Activated CD8-positive, alpha-beta memory T cell treated with anti-CD3 and anti-CD28 coated beads, Interleukin-2, amount 50 U/mL, for 48 hours (primary cell): ENCODE measurements around the gene ZFR2.

Experiments used
- DNase-seq: peaks from one replicate; pipeline ENCODE4 v3.0.0-alpha.2; 2020

Gene ZFR2

GRCh38 chr19:3873151-3873550 lies 4.3 kb upstream of the ZFR2 start:
- no peak for DNase-seq

GRCh38 chr19:3867971-3868769 lies 668 bp downstream of the ZFR2 start:
- no peak for DNase-seq

GRCh38 chr19:3866910-3867638 lies 1.8 kb downstream of the ZFR2 start:
- DNase-seq = no peak

- no peak for DNase-seq
Observed at GRCh38 chr19:3863648-3864047, 5.2 kb downstream of the ZFR2 start.

- no peak for DNase-seq
Observed at GRCh38 chr19:3862826-3863500, 5.9 kb downstream of the ZFR2 start.

- DNase-seq = no peak
Observed at GRCh38 chr19:3860499-3860898, 8.3 kb downstream of the ZFR2 start.

GRCh38 chr19:3857449-3858003 lies 11.3 kb downstream of the ZFR2 start:
- no peak for DNase-seq

- no peak for DNase-seq
Observed at GRCh38 chr19:3855320-3855719, 13.5 kb downstream of the ZFR2 start.

GRCh38 chr19:3852614-3853254 lies 16.1 kb downstream of the ZFR2 start:
- no peak for DNase-seq

- DNase-seq = no peak
Observed at GRCh38 chr19:3852177-3852511, 16.7 kb downstream of the ZFR2 start.

GRCh38 chr19:3851254-3852176 lies 17.3 kb downstream of the ZFR2 start:
- no peak for DNase-seq

GRCh38 chr19:3850320-3850972 lies 18.4 kb downstream of the ZFR2 start:
- no peak for DNase-seq

GRCh38 chr19:3849787-3850186 lies 19.1 kb downstream of the ZFR2 start:
- DNase-seq = no peak

- DNase-seq = peak; percentile 68
Observed at GRCh38 chr19:3849092-3849491, 19.7 kb downstream of the ZFR2 start.

- DNase-seq = no peak
Observed at GRCh38 chr19:3844596-3844995, 24.2 kb downstream of the ZFR2 start.

- no peak for DNase-seq
Observed at GRCh38 chr19:3842948-3843347, 25.9 kb downstream of the ZFR2 start.

- no peak for DNase-seq
Observed at GRCh38 chr19:3840804-3841203, 28.0 kb downstream of the ZFR2 start.

GRCh38 chr19:3839941-3840340 lies 28.9 kb downstream of the ZFR2 start:
- DNase-seq = no peak

- DNase-seq = no peak
Observed at GRCh38 chr19:3838661-3839060, 30.2 kb downstream of the ZFR2 start.

- DNase-seq = no peak
Observed at GRCh38 chr19:3837922-3838321, 30.9 kb downstream of the ZFR2 start.

- DNase-seq = no peak
Observed at GRCh38 chr19:3837332-3837731, 31.5 kb downstream of the ZFR2 start.
